ENCODE data around the gene USP49.

DNA sequence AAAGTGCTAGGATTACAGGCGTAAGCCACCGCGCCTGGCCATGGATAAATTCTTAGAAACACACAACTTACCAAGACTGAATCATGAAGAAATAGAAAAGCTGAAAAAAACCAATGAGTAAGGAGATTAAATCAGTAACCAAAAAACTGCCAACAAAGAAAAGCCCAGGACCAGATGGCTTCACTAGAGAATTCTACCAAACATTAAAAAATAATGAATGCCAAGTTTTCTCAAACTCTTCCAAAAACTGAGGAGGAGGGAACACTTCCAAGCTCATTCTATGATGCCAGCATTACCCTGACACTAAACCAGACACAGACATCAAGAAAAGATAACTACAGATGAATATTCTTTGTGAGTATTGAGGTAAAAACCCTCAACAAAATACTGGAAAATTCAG, 44.3 kb downstream of the USP49 start:
- TF ChIP-seq, protein P1, sequence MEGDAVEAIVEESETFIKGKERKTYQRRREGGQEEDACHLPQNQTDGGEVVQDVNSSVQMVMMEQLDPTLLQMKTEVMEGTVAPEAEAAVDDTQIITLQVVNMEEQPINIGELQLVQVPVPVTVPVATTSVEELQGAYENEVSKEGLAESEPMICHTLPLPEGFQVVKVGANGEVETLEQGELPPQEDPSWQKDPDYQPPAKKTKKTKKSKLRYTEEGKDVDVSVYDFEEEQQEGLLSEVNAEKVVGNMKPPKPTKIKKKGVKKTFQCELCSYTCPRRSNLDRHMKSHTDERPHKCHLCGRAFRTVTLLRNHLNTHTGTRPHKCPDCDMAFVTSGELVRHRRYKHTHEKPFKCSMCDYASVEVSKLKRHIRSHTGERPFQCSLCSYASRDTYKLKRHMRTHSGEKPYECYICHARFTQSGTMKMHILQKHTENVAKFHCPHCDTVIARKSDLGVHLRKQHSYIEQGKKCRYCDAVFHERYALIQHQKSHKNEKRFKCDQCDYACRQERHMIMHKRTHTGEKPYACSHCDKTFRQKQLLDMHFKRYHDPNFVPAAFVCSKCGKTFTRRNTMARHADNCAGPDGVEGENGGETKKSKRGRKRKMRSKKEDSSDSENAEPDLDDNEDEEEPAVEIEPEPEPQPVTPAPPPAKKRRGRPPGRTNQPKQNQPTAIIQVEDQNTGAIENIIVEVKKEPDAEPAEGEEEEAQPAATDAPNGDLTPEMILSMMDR (IDR thresholded peaks at IDR 0.05) = no peak
- TF ChIP-seq POLR2A (IDR thresholded peaks at IDR 0.05) = no peak
